Measurements from ENCODE around the gene C22orf31.
"Not testable (repeated sequence)": the region's sequence is repeated elsewhere in the genome, so short reads cannot be mapped to it uniquely, and the experiment has no call there.

The C22orf31 gene

DNA sequence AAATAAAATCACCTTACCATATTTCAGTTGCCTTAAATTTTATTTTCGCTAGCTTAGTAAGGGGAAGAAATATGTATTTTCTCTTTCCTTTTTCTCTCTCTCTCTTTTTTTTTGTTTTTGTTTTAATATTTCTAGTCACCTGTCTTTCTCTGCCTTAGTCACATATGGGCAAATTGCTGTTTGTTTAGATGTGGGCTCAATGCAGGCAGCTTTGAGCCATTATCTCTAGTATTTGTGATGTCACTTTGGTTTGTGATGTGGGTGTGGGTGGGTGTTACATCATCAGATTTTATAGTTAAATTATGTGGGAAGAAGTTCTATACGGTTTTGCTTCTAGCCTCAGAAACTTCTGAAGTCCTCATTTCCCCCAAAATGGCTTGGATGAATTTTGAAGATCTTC is at the start of gene C22orf31:
TSS of gene C22orf31 (minus strand) at position 59 of the 400 bp plus-strand sequence. CDS start at position 20, 39 bp downstream.
- DNase-seq (ENCODE audit: low spot score) (no peak), FAIRE-seq (no peak)

GRCh38 chr22:29110946-29111345 is 49.3 kb upstream of the C22orf31 start:
- DNase-seq (ENCODE audit: low spot score) (no peak), FAIRE-seq (no peak)

GRCh38 chr22:29109822-29110221 is 48.2 kb upstream of the C22orf31 start:
- FAIRE-seq (no peak), DNase-seq (ENCODE audit: low spot score) (no peak)

- FAIRE-seq: no peak
- DNase-seq (ENCODE audit: low spot score): no peak
Observed at GRCh38 chr22:29108137-29108536, 46.5 kb upstream of the C22orf31 start.

DNA sequence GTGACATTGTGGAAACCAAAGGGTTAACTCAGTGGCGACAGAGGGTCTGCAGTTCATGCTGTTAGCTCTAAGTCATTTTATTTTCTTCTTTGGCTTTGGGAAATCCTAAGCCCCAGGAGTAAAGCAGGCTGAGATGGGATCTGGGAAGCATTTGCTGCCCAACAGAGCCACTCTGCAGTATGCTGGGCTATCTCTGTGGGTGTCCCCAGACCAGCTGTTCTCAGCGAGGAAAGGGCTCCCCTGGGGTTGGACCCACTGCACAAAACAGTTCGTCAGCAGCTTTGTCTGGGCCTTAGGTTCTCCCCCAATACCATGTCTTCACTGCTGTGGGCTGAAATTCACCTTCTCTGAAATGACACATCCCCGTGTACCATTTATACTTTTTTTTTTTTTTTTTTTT is 45.2 kb upstream of the C22orf31 start:
- FAIRE-seq: no peak
- DNase-seq (ENCODE audit: low spot score): no peak

DNA sequence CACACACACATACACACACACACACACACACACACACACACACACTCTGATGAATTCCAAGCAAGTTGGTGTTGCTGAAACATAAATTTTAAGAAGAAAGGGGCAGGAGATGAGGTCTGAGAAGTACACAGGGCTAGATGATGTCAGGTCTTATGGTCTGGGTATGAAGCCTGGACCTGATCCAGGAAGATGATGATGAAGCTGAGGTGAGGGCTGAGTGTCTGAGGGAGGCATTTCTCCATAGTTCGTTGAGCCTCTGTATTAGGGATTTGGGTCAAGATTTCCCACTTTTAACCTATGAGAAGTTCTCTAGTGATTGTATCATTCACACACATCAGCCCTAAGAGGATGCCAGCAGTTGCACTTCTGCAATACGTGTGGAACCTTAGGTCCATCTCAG is 43.8 kb upstream of the C22orf31 start:
- no peak for FAIRE-seq
- no peak for DNase-seq (ENCODE audit: low spot score)

DNA sequence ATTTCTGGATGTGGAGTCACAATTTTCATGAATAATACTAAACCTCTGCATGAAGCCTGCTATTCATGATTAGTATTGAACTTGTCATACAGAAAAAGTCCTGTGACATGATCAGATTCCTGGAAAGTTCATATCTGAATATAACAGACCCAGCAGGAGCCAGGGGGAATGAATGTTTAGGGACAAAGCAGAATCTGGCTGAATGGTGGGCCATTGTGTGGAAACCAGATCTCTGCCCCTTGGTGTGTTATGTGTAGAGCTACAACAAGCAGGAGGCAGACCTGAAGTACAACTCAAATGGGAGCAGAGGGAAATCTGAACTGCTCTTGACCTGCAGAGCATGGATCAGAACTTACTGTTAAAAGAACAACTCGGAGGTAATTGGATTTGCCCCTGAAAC is 41.5 kb upstream of the C22orf31 start:
- DNase-seq (ENCODE audit: low spot score): no peak
- FAIRE-seq: no peak

- FAIRE-seq (no peak), DNase-seq (ENCODE audit: low spot score) (no peak)
Observed at GRCh38 chr22:29102300-29102699, 40.7 kb upstream of the C22orf31 start.

DNA sequence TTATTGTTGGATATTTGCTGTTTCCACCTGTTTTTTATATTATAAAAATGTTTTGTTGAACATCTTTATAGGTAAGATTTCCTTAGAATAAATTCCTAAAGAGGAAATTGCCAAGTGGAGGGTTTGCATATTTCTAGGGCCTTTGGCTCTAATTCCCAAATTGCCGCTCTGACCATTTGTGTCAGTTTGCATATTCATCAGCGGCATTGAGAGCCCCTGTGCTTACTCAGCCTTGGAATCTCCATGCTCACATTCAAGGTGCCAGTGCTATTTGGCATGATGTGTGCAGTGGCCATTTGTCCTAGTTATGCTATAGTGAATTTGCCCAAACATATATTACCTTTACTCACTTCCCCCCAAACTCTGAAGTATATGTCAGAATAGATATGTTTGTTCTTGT is 36.7 kb upstream of the C22orf31 start:
- no peak for FAIRE-seq

GRCh38 chr22:29096736-29097669 is 35.4 kb upstream of the C22orf31 start:
- DNase-seq (ENCODE audit: low spot score) (no peak), FAIRE-seq (no peak)

More for the DNA sequence above, 36.7 kb upstream of the C22orf31 start:
- no peak for DNase-seq (ENCODE audit: low spot score)

DNA sequence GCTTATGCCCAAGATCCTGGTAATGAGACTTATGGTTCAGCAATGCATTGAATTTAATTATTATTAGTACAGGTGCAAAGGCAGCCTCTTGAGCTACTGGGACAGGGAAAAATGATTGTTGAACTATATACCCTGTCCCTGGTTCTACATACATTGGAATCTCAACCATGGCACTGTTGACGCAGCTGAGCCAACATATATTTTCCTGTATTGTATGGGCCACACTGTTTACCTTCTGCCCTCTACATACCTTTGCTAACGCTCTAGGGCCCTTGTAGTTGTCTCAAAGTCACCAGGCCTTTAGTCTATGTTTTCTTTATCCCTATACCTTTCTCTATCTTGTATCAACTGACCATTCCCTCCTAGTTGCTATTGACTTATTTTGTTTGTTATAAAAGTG is 33.8 kb upstream of the C22orf31 start:
- FAIRE-seq (no peak), DNase-seq (ENCODE audit: low spot score) (no peak)

- FAIRE-seq (no peak), DNase-seq (ENCODE audit: low spot score) (no peak)
Observed at GRCh38 chr22:29093501-29094300, 32.1 kb upstream of the C22orf31 start.

DNA sequence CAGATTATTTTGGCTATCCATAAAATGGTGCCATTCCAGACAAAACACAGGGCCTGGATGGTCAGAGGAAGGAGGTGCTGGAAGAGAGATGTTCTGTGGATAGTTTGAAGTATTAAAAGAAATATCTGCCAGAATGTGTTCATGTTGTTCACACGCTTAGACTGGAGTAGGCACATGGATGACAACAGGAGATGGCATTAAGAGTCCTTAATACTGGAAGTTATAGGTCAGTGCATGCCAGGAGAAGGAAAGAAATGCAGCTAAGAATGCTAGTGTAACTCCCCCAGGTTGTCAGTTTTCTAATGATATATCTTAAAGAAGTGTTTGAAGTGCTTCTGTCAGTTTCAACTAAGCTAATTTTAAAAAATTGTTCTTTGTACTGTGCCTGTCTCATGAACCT is 31.4 kb upstream of the C22orf31 start:
- no peak for DNase-seq (ENCODE audit: low spot score)
- FAIRE-seq: no peak

GRCh38 chr22:29092243-29092642 is 30.6 kb upstream of the C22orf31 start:
- FAIRE-seq (no peak), DNase-seq (ENCODE audit: low spot score) (no peak)

GRCh38 chr22:29090039-29090438 is 28.4 kb upstream of the C22orf31 start:
- FAIRE-seq: no peak

GRCh38 chr22:29089507-29089906 is 27.9 kb upstream of the C22orf31 start:
- FAIRE-seq: no peak
- no peak for DNase-seq (ENCODE audit: low spot score)

More at GRCh38 chr22:29090039-29090438, 28.4 kb upstream of the C22orf31 start:
- DNase-seq (ENCODE audit: low spot score): no peak

GRCh38 chr22:29088809-29089208 is 27.2 kb upstream of the C22orf31 start:
- no peak for DNase-seq (ENCODE audit: low spot score)
- no peak for FAIRE-seq

DNA sequence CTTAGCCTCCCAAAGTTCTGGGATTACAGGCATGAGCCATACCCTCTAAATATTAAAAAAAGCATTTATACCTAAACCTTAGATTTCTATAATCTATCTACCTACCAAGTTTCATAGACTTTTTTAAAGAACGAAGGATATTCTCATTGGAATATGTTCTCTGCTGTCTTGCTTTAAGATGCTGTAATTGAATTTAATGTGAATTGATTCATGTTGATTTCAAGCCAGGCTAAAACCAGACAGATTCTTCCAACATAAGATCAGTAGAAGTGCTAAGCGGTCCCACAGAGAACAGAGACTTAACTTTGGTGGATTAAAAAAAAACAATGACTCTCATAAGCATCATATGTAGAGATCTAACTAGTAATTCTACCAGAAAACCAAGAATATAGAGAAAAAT is 25.4 kb upstream of the C22orf31 start:
- DNase-seq (ENCODE audit: low spot score) (no peak), FAIRE-seq (no peak)

- FAIRE-seq (no peak), DNase-seq (ENCODE audit: low spot score) (no peak)
Observed at GRCh38 chr22:29083933-29084591, 22.4 kb upstream of the C22orf31 start.

DNA sequence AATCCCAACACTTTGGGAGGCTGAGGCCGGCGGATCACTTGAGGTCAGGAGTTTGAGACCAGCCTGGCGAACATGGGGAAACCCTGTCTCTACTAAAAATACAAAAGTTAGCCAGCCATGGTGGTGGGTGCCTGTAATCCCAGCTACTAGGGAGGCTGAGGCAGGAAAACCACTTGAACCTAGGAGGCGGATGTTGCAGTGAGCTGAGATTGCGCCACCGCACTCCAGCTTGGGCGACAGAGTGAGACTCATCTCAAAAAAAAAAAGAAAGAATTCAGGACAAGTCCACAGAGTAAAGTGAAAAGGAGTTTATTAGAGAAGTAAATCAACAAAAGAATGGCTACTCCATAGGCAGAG is 21.9 kb upstream of the C22orf31 start:
- DNase-seq (ENCODE audit: low spot score); FAIRE-seq: not testable (repeated sequence)

GRCh38 chr22:29082826-29083545 is 21.4 kb upstream of the C22orf31 start:
- no peak for DNase-seq (ENCODE audit: low spot score)
- no peak for FAIRE-seq

Data from urothelium cell line (cell line).